B cell (primary cell): ENCODE results near the gene ZCCHC2.

Experiments used
- CTCF ChIP-seq: fragments of 200-600 bp; IDR thresholded peaks from one replicate; pipeline ENCODE4 v1.8.0; 2022; ENCODE audit warnings: antibody characterized with exemption, mild to moderate bottlenecking
- EZH2 ChIP-seq: IDR thresholded peaks from 2 replicates; pipeline ENCODE4 v1.6.1; 2012; ENCODE audit warnings: borderline replicate concordance, low read depth, mild to moderate bottlenecking, moderate library complexity, low read length; ENCODE audit not compliant: insufficient read depth, poor library complexity, severe bottlenecking

- TF ChIP-seq CTCF (no peak), EZH2 (no peak)
Observed at GRCh38 chr18:62610351-62610700, 87.5 kb downstream of the ZCCHC2 start.
